AG09309 (cell line): ENCODE results near the gene L3MBTL4.
"Not testable (repeated sequence)": the region's sequence is repeated elsewhere in the genome, so short reads cannot be mapped to it uniquely, and the experiment has no call there.

ENCODE experiments used
- DNase-seq: peaks from one replicate; pipeline ENCODE4 v3.0.0-alpha.2; 2010; ENCODE audit warnings: low read depth
- H3K4me3 ChIP-seq: 2 replicates; pipeline ENCODE4 v1.5.1; 2011; ENCODE audit warnings: mild to moderate bottlenecking, low read depth, low read length, moderate library complexity; ENCODE audit not compliant: control insufficient read depth
- TF ChIP-seq, protein P1 (sequence below): IDR thresholded peaks from 2 replicates; pipeline ENCODE4 v1.5.1; 2011; ENCODE audit warnings: mild to moderate bottlenecking, low read depth, low read length, inconsistent platforms; ENCODE audit not compliant: insufficient read depth, control insufficient read depth; ENCODE audit errors: missing control alignments

L3MBTL4 gene

DNA sequence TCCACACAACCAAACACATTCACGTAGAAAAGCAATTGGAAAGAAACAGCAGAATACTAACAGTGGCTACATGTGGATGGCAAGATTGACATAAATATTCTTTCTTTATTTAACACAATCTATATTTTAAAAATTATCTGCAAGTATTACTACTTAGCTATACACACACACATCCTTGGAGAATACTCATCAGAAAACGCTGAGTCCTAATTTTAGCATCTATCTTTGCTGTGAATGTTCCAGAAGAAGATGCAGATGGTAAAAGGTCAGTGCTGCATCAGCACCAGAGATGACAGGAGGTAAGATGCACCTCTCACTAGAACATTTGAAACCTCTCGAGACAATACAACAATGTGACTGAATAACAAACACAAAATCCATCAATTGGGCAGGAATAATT is 148.5 kb downstream of the L3MBTL4 start:
- H3K4me3 ChIP-seq = no peak overlapping the region
- DNase-seq = no peak
- TF ChIP-seq, protein P1, sequence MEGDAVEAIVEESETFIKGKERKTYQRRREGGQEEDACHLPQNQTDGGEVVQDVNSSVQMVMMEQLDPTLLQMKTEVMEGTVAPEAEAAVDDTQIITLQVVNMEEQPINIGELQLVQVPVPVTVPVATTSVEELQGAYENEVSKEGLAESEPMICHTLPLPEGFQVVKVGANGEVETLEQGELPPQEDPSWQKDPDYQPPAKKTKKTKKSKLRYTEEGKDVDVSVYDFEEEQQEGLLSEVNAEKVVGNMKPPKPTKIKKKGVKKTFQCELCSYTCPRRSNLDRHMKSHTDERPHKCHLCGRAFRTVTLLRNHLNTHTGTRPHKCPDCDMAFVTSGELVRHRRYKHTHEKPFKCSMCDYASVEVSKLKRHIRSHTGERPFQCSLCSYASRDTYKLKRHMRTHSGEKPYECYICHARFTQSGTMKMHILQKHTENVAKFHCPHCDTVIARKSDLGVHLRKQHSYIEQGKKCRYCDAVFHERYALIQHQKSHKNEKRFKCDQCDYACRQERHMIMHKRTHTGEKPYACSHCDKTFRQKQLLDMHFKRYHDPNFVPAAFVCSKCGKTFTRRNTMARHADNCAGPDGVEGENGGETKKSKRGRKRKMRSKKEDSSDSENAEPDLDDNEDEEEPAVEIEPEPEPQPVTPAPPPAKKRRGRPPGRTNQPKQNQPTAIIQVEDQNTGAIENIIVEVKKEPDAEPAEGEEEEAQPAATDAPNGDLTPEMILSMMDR = no peak

DNA sequence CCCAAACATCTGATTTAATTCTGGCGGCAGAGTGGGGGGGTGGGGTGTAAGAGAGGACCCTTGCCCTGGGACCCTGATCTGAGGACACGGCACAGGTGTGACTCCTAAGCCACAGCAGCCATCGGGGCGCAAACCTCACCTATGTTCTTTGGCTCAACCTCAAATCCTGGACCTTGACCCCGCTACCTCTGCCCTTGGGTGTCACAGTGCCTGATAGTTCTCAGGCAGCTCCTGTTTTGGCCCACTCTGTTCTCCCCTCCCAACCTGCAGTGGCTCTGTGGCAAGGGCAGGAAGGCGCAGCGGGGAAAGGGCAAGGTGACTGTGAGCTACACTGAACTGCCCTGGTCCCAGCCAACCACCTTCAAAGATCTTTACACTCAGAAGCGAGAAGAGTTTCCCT is 152.8 kb downstream of the L3MBTL4 start:
- no peak overlapping the region for H3K4me3 ChIP-seq
- TF ChIP-seq, protein P1 = no peak
- DNase-seq = no peak

DNA sequence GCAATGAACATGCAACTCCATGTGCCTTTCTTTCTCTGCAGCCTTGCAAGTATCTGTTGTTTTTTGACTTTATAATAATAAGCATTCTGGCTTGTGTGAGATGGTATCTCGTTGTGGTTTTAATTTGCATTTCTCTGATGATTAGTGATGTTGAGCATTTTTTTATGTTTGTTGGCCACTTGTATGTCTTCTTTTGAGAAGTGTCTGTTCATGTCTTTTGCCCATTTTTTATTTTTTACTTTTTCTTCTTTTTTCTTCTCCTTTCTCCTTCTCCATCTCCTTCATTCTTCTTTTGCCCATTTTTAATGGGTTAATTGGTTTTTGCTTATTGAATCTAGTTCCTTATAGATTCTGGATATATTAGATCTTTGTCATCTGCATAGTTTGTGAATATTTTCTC is 155.4 kb downstream of the L3MBTL4 start:
- H3K4me3 ChIP-seq, DNase-seq: not testable (repeated sequence)

DNA sequence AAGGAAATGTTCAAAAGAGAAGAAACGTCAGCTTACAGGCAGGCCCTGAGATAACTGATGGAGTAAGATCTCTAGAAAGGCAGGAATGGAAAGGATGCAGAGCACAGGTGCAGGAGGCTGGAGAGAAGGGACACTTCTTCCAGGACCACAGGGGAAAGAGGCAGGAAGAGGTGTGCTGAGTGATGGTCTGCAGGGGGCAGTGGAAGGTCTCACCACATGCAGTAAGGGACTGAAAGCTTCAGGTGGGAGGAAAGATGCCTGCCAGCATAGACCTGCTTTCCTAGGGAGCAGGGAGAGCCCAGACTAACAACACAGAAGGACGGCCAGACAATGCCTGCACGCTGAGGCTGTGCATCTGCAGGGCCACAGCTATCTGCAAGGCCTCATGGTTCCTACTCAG is 156.8 kb downstream of the L3MBTL4 start:
- no peak for DNase-seq
- TF ChIP-seq, protein P1 = no peak
- no peak overlapping the region for H3K4me3 ChIP-seq

DNA sequence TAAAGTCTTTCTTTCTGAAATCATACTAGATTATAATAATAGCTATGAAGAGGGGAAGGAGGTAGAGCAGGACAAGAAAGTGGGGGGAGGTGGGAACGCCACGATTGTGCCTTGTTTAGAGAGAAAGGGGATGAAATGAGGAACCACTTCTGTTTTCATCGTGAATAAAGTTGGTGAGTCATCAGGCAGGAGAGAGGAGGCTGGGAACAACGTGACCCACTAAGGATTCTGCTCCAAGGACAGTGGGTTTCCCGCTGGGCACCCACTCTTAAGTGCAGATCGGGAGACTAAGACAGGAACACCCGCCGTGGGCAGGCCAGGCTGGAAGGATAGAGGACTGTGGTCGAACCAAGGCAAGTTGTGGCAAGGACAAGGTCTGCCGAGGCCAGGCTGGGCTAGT is 158.2 kb downstream of the L3MBTL4 start:
- no peak for DNase-seq
- no peak overlapping the region for H3K4me3 ChIP-seq
- TF ChIP-seq, protein P1 = no peak

DNA sequence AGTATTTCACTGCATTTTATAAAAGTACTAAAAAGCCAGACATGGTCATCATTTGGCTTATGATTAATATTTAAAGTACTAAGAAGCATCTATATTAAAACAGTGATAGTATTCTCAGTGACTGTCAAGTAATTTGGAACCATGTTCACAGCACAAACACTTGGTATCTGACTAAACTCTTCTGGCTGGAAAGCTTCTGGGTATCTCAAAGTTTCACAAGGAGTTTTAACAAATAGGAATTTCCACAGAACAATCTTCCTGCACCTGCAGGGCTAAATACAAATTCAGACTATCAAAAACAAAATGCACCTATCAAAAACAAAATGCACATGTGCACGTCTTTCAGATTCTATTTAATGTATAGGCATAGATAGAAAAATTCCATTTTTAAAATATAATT is 158.8 kb downstream of the L3MBTL4 start:
- TF ChIP-seq, protein P1 = no peak
- H3K4me3 ChIP-seq = no peak overlapping the region
- DNase-seq = no peak

DNA sequence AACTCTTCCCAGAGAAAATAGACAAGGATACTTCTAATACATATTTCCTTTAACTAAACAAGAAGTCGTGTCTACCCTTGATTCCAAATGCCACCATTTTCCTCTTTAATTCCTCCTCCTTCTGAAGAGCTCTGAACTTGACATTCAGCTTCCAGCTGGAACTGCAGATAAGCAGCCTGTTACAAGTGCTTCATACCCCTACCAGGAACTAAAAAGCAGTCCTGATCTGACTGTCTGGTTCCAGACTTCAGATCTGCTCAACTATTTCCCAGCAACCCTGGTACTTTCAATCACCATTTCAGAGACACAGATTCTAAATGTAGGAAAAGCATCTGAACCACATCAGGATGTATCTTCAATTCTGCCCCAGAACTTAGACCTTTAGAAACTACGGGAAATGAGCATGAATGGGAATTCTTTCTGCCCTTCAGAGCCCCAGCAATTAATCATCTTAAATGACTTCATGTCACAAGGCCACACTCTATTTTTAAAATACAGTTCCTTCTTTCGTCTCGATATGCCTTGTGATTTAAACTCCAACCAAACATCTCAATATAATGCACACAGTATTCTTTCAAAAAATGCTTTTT is 159.5 kb downstream of the L3MBTL4 start:
- no peak for DNase-seq
- TF ChIP-seq, protein P1 = no peak
- no peak overlapping the region for H3K4me3 ChIP-seq
